Activated T-cell treated with anti-CD3 and anti-CD28 coated beads, Interleukin-2, amount 50 U/mL, for 4 hours (primary cell): ENCODE measurements around the gene ALS2. TPM values are rescaled to one million over a fixed set of nuclear protein-coding genes. Genes with fewer than 3 reads are reported as not detected.

Experiments
- ATAC-seq, 2 donors: fragments of 200-7000 bp; cut with Tn5 transposase; one replicate each; pipeline ENCODE4 v1.10.0; 2021
- DNase-seq: peaks from one replicate; pipeline ENCODE4 v3.0.0-alpha.2; 2020
- H3K27me3 Mint-ChIP-seq: one replicate; pipeline ENCODE4 v1.8.0; 2021; ENCODE audit warnings: low read depth, mixed read lengths
- H3K36me3 Mint-ChIP-seq: one replicate; pipeline ENCODE4 v1.8.0; 2022; ENCODE audit warnings: mixed read lengths; ENCODE audit not compliant: insufficient read depth
- H3K4me1 Mint-ChIP-seq: one replicate; pipeline ENCODE4 v1.8.0; 2021; ENCODE audit warnings: low read depth, mixed read lengths
- H3K4me3 Mint-ChIP-seq: one replicate; pipeline ENCODE4 v1.8.0; 2021; ENCODE audit warnings: mild to moderate bottlenecking, moderate library complexity, mixed read lengths
- H3K9me3 Mint-ChIP-seq: one replicate; pipeline ENCODE4 v1.8.0; 2021; ENCODE audit warnings: mixed read lengths
- total RNA-seq, 3 donors: library from RNA; stranded (reverse); gene quantifications; one replicate each; pipeline ENCODE4 v1.2.1, GENCODE V29; 2021

Gene ALS2
- total RNA-seq, 3 donors from 2014 or later, result 13.3 to 15.1 (median 14.8) TPM

- Mint-ChIP-seq H3K27me3 (no peaks in the 10 kb centered on the region), H3K36me3 (peaks cover 7% of the 10 kb centered on the region), H3K4me1 (no peaks in the 10 kb centered on the region), H3K9me3 (no peaks in the 10 kb centered on the region), H3K4me3 (no peak overlapping the region)
- ATAC-seq (no peak), DNase-seq (no peak)
Observed at GRCh38 chr2:201754717-201755415, 25.9 kb downstream of the ALS2 start.

DNA sequence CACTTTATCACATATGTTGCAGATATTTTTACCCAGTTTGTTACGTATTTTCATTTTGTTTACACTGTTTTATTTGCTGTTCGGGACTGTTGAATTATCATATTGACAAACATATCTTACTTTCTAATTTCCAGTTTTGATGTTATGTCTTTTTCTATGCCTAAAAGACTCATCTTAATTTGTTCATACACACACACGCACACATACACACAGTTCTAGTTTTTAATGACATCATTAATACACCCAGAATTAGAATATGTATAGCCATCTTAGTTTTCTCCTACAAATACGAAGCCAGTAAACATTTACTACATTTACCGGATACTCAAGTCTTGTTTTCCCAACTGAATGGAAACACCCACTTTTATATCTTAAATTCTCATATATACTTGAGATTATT is 29.2 kb downstream of the ALS2 start:
- Mint-ChIP-seq H3K9me3 (no peaks in the 10 kb centered on the region), H3K4me1 (no peaks in the 10 kb centered on the region), H3K36me3 (peaks cover 3% of the 10 kb centered on the region), H3K4me3 (no peak overlapping the region), H3K27me3 (no peaks in the 10 kb centered on the region)
- no peak for DNase-seq
- ATAC-seq, result no peak

GRCh38 chr2:201746551-201746950 is 34.2 kb downstream of the ALS2 start:
- no peak for ATAC-seq
- Mint-ChIP-seq H3K4me3 (no peak overlapping the region), H3K36me3 (peaks cover 17% of the 10 kb centered on the region), H3K27me3 (no peaks in the 10 kb centered on the region), H3K4me1 (no peaks in the 10 kb centered on the region), H3K9me3 (no peaks in the 10 kb centered on the region)
- no peak for DNase-seq

DNA sequence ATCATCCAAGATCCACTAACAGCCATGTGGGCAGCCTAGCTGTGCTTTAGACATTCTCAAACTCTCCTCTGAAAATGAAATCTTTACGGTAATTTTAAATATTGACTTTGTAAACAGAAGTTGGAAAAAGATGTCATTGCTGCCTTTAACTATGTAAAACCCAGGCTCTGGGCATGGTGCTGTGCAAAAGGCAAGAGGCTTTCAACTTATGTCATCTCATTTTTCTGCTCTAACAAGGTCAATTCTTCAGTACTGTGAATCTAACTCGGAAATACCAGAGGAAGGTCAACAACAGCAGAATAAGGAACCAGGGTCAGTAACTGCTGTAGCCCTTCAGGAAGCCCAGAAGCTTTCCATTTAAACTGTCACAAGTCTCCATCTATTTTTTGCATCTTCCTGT is 45.2 kb downstream of the ALS2 start:
- DNase-seq, result no peak
- no peak for ATAC-seq
- peaks cover 2% of the 10 kb centered on the region for H3K4me1 Mint-ChIP-seq

GRCh38 chr2:201734111-201734510 is 46.6 kb downstream of the ALS2 start:
- no peak for DNase-seq
- Mint-ChIP-seq H3K36me3 (peaks cover 31% of the 10 kb centered on the region), H3K4me1 (peaks cover 2% of the 10 kb centered on the region), H3K27me3 (no peaks in the 10 kb centered on the region), H3K4me3 (no peak overlapping the region), H3K9me3 (peaks cover 11% of the 10 kb centered on the region)
- no peak for ATAC-seq

More for the DNA sequence above, 45.2 kb downstream of the ALS2 start:
- H3K4me3 Mint-ChIP-seq, result no peak overlapping the region
- H3K36me3 Mint-ChIP-seq, result peaks cover 31% of the 10 kb centered on the region
- H3K9me3 Mint-ChIP-seq, result peaks cover 11% of the 10 kb centered on the region
- no peaks in the 10 kb centered on the region for H3K27me3 Mint-ChIP-seq

GRCh38 chr2:201733544-201733943 is 47.2 kb downstream of the ALS2 start:
- DNase-seq (no peak), ATAC-seq (no peak)
- H3K9me3 Mint-ChIP-seq, result peaks cover 11% of the 10 kb centered on the region
- peaks cover 2% of the 10 kb centered on the region for H3K4me1 Mint-ChIP-seq
- no peak overlapping the region for H3K4me3 Mint-ChIP-seq
- peaks cover 33% of the 10 kb centered on the region for H3K36me3 Mint-ChIP-seq
- no peaks in the 10 kb centered on the region for H3K27me3 Mint-ChIP-seq

DNA sequence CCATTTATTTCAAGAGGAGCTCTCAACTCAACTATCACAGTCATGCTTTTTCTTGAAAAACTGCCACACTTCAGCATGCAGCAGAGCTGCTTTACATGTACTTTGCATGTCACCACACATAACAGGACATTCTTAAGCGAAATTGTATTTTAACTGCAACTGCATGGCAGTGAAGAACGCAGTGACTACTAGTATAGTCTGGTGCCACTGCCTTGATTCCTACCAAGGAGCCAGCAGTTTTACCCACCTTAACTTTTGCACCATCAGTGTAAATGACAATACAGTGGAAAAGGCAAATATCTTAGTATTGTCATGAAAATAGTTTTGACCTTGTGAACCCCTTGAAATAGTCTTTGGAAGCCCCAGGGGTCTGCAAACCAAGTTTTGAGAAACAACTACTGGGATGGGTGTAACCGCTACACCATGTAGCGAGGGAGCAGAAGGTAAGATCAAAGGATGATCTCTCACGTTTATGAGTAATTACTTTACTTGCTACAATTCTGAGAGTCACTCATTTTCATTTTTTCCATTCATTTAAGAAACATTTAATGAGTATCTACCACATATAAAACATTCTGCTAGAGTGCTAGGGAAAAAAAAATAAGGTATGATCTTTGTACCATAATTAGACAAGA is 50.0 kb downstream of the ALS2 start:
- ATAC-seq (peak; percentile 84 to 86), DNase-seq (no peak)
- Mint-ChIP-seq H3K4me1 (peaks cover 2% of the 10 kb centered on the region), H3K36me3 (peaks cover 33% of the 10 kb centered on the region), H3K27me3 (no peaks in the 10 kb centered on the region), H3K9me3 (peaks cover 3% of the 10 kb centered on the region), H3K4me3 (no peak overlapping the region)

GRCh38 chr2:201715459-201715858 is 65.3 kb downstream of the ALS2 start:
- Mint-ChIP-seq H3K4me1 (no peaks in the 10 kb centered on the region), H3K4me3 (no peak overlapping the region), H3K36me3 (peaks cover 36% of the 10 kb centered on the region), H3K9me3 (peaks cover 6% of the 10 kb centered on the region), H3K27me3 (no peaks in the 10 kb centered on the region)
- ATAC-seq (no peak), DNase-seq (no peak)

GRCh38 chr2:201712726-201713125 is 68.0 kb downstream of the ALS2 start:
- H3K4me3 Mint-ChIP-seq, result no peak overlapping the region
- no peak for ATAC-seq
- H3K9me3 Mint-ChIP-seq, result no peaks in the 10 kb centered on the region
- no peaks in the 10 kb centered on the region for H3K4me1 Mint-ChIP-seq
- no peak for DNase-seq
- no peaks in the 10 kb centered on the region for H3K27me3 Mint-ChIP-seq
- H3K36me3 Mint-ChIP-seq, result peaks cover 27% of the 10 kb centered on the region

GRCh38 chr2:201709747-201710146 is 71.0 kb downstream of the ALS2 start:
- no peak overlapping the region for H3K4me3 Mint-ChIP-seq
- no peaks in the 10 kb centered on the region for H3K4me1 Mint-ChIP-seq
- no peaks in the 10 kb centered on the region for H3K27me3 Mint-ChIP-seq
- H3K9me3 Mint-ChIP-seq, result no peaks in the 10 kb centered on the region
- H3K36me3 Mint-ChIP-seq, result peaks cover 21% of the 10 kb centered on the region
- DNase-seq, result no peak
- no peak for ATAC-seq

DNA sequence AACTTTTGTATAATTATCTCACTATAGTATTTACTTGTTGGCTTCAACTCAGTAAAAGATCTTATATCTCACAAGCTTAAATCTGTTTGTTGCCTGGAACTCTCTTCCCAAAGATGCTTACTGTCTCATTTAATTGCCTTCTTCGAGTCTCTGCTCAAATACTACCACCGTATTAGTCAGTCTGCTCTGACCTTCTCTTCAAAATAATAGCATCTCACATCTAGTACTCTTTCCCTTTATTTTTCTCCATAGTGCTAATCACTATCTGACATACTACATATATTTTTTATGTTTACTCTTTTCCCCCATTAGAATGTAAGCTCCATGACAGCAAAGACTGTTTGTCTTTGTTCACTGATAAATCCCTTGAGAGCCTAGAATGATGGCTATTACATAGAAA is 71.7 kb downstream of the ALS2 start:
- ATAC-seq, result no peak
- DNase-seq, result no peak
- Mint-ChIP-seq H3K4me3 (no peak overlapping the region), H3K36me3 (peaks cover 18% of the 10 kb centered on the region), H3K27me3 (no peaks in the 10 kb centered on the region), H3K4me1 (no peaks in the 10 kb centered on the region), H3K9me3 (no peaks in the 10 kb centered on the region)

DNA sequence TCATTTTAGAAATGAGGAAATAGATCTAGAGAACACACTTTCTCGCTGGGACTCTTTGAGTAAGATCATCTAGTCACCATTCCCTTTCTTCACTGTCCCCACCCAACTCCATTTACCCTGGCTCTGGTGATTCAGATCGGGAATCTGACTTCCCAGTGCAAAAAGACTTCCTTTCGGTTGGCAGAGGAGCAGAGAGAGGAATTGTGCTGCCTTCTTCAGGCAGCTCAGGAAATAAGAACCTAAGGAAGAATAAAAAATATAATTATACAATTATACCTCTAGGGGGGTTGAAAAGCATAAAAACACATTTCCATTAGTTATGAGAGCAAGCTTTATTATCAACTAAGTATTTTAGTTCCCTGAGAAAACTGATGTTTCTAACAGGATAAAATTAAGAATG is 73.0 kb downstream of the ALS2 start:
- H3K36me3 Mint-ChIP-seq, result peaks cover 19% of the 10 kb centered on the region
- no peaks in the 10 kb centered on the region for H3K27me3 Mint-ChIP-seq
- H3K9me3 Mint-ChIP-seq, result no peaks in the 10 kb centered on the region

DNA sequence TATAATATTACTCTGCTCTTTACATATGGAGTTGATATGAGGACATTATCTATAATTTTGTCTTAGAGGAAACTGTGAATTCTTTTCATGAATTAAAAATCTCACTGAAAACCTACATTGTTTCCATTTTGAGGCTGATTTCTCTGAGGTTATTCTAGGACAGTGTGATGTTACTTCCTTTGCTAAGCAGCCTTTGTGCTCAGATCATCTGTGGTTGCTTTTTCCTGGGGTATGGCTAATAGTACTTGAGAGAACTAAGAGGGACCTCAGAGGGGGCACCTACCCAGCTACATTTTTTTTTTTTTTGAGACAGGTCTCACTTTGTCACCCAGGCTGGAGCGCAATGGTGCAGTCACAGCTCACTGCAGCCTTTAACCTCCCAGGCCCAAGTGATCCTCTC is 73.6 kb downstream of the ALS2 start:
- no peak for ATAC-seq
- no peaks in the 10 kb centered on the region for H3K9me3 Mint-ChIP-seq
- H3K4me1 Mint-ChIP-seq, result no peaks in the 10 kb centered on the region
- H3K4me3 Mint-ChIP-seq, result no peak overlapping the region
- peaks cover 19% of the 10 kb centered on the region for H3K36me3 Mint-ChIP-seq
- H3K27me3 Mint-ChIP-seq, result no peaks in the 10 kb centered on the region
- DNase-seq, result no peak

More for the DNA sequence above, 73.0 kb downstream of the ALS2 start:
- DNase-seq, result no peak
- no peak for ATAC-seq
- Mint-ChIP-seq H3K4me3 (no peak overlapping the region), H3K4me1 (no peaks in the 10 kb centered on the region)

- Mint-ChIP-seq H3K4me3 (no peak overlapping the region), H3K27me3 (no peaks in the 10 kb centered on the region), H3K36me3 (peaks cover 24% of the 10 kb centered on the region), H3K4me1 (no peaks in the 10 kb centered on the region), H3K9me3 (no peaks in the 10 kb centered on the region)
- ATAC-seq, result no peak
- DNase-seq, result no peak
Observed at GRCh38 chr2:201704536-201704935, 76.2 kb downstream of the ALS2 start.

DNA sequence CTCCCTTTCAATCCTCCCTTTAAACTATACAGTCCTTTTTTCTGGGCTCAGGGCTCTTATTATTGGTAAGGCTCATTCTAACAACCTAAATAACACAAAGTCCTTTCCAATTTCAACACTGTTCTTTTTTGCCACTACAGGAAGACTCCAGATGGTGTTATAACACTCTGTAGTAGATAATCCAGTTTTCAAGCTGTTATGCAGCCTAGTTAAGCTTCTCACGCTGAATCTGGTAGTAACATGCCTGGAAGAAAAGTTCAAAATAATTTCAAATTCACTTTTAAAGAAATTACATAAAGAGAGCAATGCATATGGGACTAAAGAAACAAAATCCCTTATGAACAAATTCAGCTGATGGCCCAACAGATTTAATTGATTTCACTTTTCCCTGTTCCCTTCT is 79.1 kb downstream of the ALS2 start:
- no peak for DNase-seq
- Mint-ChIP-seq H3K4me1 (peaks cover 3% of the 10 kb centered on the region), H3K36me3 (peaks cover 22% of the 10 kb centered on the region), H3K27me3 (no peaks in the 10 kb centered on the region), H3K4me3 (no peak overlapping the region), H3K9me3 (no peaks in the 10 kb centered on the region)
- no peak for ATAC-seq
